Caco-2 (cell line): ENCODE data around the gene QSOX2. TPM values are rescaled to one million over a fixed set of nuclear protein-coding genes. Genes with fewer than 3 reads are reported as not detected.

Source experiments
- BruUV-seq: library from RNA; stranded (reverse); fragments of 400-500 nt; replicated peaks from 2 replicates; lab custom pipeline; 2021; lab: Mats Ljungman, UMichigan
- CTCF ChIA-PET: fragments of 300-600 bp; sonication (Branson Sonifier 250); formaldehyde crosslinking; loops from one replicate; lab custom pipeline; 2022; ENCODE audit warnings: antibody characterized with exemption; lab: Charles Lee
- POLR2A ChIA-PET: fragments of 300-600 bp; sonication (Branson Sonifier 250); formaldehyde crosslinking; loops from one replicate; lab custom pipeline; 2022; ENCODE audit warnings: antibody characterized with exemption; lab: Charles Lee
- DNase-seq, 2 experiments: peaks; one replicate each; pipeline versions ENCODE4 v3.0.0 to v3.0.0-alpha.2; 2020 to 2022
- H3K27me3 ChIP-seq: replicated peaks from 2 replicates; pipeline ENCODE4 v1.6.0; 2011; ENCODE audit warnings: low read length; ENCODE audit not compliant: control insufficient read depth, insufficient read depth
- H3K36me3 ChIP-seq: 2 replicates; pipeline ENCODE4 v1.5.1; 2011; ENCODE audit warnings: low read length; ENCODE audit not compliant: control insufficient read depth, insufficient read depth
- H3K4me1 ChIP-seq: fragments of 250-450 bp; sonication (Bioruptor Pico); 2 replicates; pipeline ENCODE4 v1.5.1; 2020; ENCODE audit warnings: mild to moderate bottlenecking
- H3K4me3 ChIP-seq: 2 replicates; pipeline ENCODE4 v1.5.1; 2011; ENCODE audit warnings: low read depth, mild to moderate bottlenecking, control low read depth, low read length
- H3K9me3 ChIP-seq: fragments of 250-450 bp; sonication (Bioruptor Pico); 2 replicates; pipeline ENCODE4 v1.5.1; 2020; ENCODE audit warnings: mild to moderate bottlenecking, moderate library complexity
- H3K27ac Mint-ChIP-seq: one replicate; pipeline ENCODE4 v1.8.0; 2022; ENCODE audit warnings: mixed read lengths; ENCODE audit not compliant: unreplicated experiment
- H3K27me3 Mint-ChIP-seq: one replicate; pipeline ENCODE4 v1.8.0; 2022; ENCODE audit warnings: mixed read lengths; ENCODE audit not compliant: insufficient read depth, unreplicated experiment
- H3K36me3 Mint-ChIP-seq: one replicate; pipeline ENCODE4 v1.8.0; 2022; ENCODE audit warnings: mild to moderate bottlenecking, mixed read lengths; ENCODE audit not compliant: insufficient read depth, unreplicated experiment
- H3K4me1 Mint-ChIP-seq: one replicate; pipeline ENCODE4 v1.8.0; 2022; ENCODE audit warnings: low read depth, mixed read lengths; ENCODE audit not compliant: unreplicated experiment
- H3K4me3 Mint-ChIP-seq: one replicate; pipeline ENCODE4 v1.8.0; 2022; ENCODE audit warnings: mild to moderate bottlenecking, moderate library complexity, mixed read lengths; ENCODE audit not compliant: unreplicated experiment
- H3K9me3 Mint-ChIP-seq: one replicate; pipeline ENCODE4 v1.8.0; 2022; ENCODE audit warnings: mixed read lengths; ENCODE audit not compliant: unreplicated experiment
- CTCF ChIP-seq, 2 experiments: fragments of 200-600 bp in 1 of 2; IDR thresholded peaks; 1 replicate in 1 of 2; 2 replicates in 1 of 2; pipeline versions ENCODE4 v1.5.1 to v1.8.0; 2011 to 2022; ENCODE audit warnings: antibody characterized with exemption in 1 of 2, control low read depth in 1 of 2, inconsistent platforms in 1 of 2, low read depth in 1 of 2, low read length in 1 of 2, mild to moderate bottlenecking in 1 of 2, moderate library complexity in 1 of 2; ENCODE audit not compliant: insufficient read depth in 1 of 2, severe bottlenecking in 1 of 2, unreplicated experiment in 1 of 2
- intact Hi-C: fragments of 100-400 bp; cut with micrococcal nuclease; formaldehyde crosslinking; loops from one replicate; pipeline ENCODE4 v1.10.0; 2022; ENCODE audit not compliant: unreplicated experiment
- total RNA-seq: library from RNA; stranded (reverse); gene quantifications from 2 replicates; pipeline ENCODE4 v1.2.3, GENCODE V29; 2022

QSOX2 gene
- total RNA-seq, 1 experiment from 2014 or later: 29.6 TPM

GRCh38 chr9:136231478-136232297 lies 13.9 kb downstream of the QSOX2 start:
- Mint-ChIP-seq H3K9me3 (no peaks in the 10 kb centered on the region), H3K4me3 (no peak overlapping the region), H3K36me3 (peaks cover 55% of the 10 kb centered on the region), H3K27ac (no peak overlapping the region), H3K4me1 (no peaks in the 10 kb centered on the region), H3K27me3 (no peaks in the 10 kb centered on the region)
- H3K9me3 ChIP-seq: no peaks in the 10 kb centered on the region
- H3K36me3 ChIP-seq: peaks cover 1% of the 10 kb centered on the region
- no TSS peak for BruUV-seq
- ChIA-PET CTCF (no interaction called here), POLR2A (no interaction called here)
- intact Hi-C loops: no loop called here
- no peaks in the 10 kb centered on the region for H3K4me1 ChIP-seq
- no peaks in the 10 kb centered on the region for H3K27me3 ChIP-seq
- no peak for TF ChIP-seq CTCF (IDR thresholded peaks at IDR 0.05; ENCODE audit: insufficient read depth in 1 of 2, low read depth in 1 of 2, low read length in 1 of 2, severe bottlenecking in 1 of 2, unreplicated experiment in 1 of 2)
- no peak overlapping the region for H3K4me3 ChIP-seq
- DNase-seq: no peak

- H3K27me3 ChIP-seq: no peaks in the 10 kb centered on the region
- peaks cover 3% of the 10 kb centered on the region; the same call in 1 of the 2 replicates for H3K36me3 ChIP-seq
- no peak overlapping the region for H3K4me3 ChIP-seq
- Mint-ChIP-seq H3K4me3 (no peak overlapping the region), H3K27ac (no peak overlapping the region), H3K4me1 (no peaks in the 10 kb centered on the region), H3K9me3 (no peaks in the 10 kb centered on the region), H3K27me3 (no peaks in the 10 kb centered on the region), H3K36me3 (peaks cover 50% of the 10 kb centered on the region)
- no peak for TF ChIP-seq CTCF (IDR thresholded peaks at IDR 0.05; ENCODE audit: insufficient read depth in 1 of 2, low read depth in 1 of 2, low read length in 1 of 2, severe bottlenecking in 1 of 2, unreplicated experiment in 1 of 2)
- no peaks in the 10 kb centered on the region for H3K4me1 ChIP-seq
- no peak for DNase-seq
- no TSS peak for BruUV-seq
- ChIA-PET POLR2A (no interaction called here), CTCF (no interaction called here)
- H3K9me3 ChIP-seq: no peaks in the 10 kb centered on the region
- intact Hi-C loops: no loop called here
Measured at GRCh38 chr9:136230773-136231172, 14.8 kb downstream of the QSOX2 start.

- no TSS peak for BruUV-seq
- intact Hi-C loops: no loop called here
- Histone ChIP-seq H3K9me3 (no peaks in the 10 kb centered on the region), H3K27me3 (no peaks in the 10 kb centered on the region), H3K4me3 (no peak overlapping the region), H3K4me1 (no peaks in the 10 kb centered on the region), H3K36me3 (peaks cover 5% of the 10 kb centered on the region)
- Mint-ChIP-seq H3K9me3 (no peaks in the 10 kb centered on the region), H3K36me3 (peaks cover 47% of the 10 kb centered on the region), H3K27ac (no peak overlapping the region), H3K4me1 (no peaks in the 10 kb centered on the region), H3K27me3 (no peaks in the 10 kb centered on the region), H3K4me3 (no peak overlapping the region)
- ChIA-PET CTCF (no interaction called here), POLR2A (no interaction called here)
- TF ChIP-seq CTCF (IDR thresholded peaks at IDR 0.05; ENCODE audit: insufficient read depth in 1 of 2, low read depth in 1 of 2, low read length in 1 of 2, severe bottlenecking in 1 of 2, unreplicated experiment in 1 of 2): no peak
- DNase-seq: no peak
Measured at GRCh38 chr9:136230365-136230764, 15.2 kb downstream of the QSOX2 start.
